HepG2 (cell line): Measurements from ENCODE around the gene MED22. TPM values are rescaled to one million over a fixed set of nuclear protein-coding genes. Genes with fewer than 3 reads are reported as not detected.
A peak's percentile ranks its signal among the peaks of the same experiment; 100 is the strongest.

ENCODE experiments used
- ARID5B ChIP-seq: IDR thresholded peaks from 2 replicates; pipeline ENCODE4 v1.4.0; 2020; ENCODE audit warnings: mild to moderate bottlenecking, missing genetic modification reagents
- ELF1 ChIP-seq: sonication (generic); formaldehyde crosslinking; IDR thresholded peaks from 2 replicates; pipeline ENCODE4 v1.4.0; 2020; ENCODE audit warnings: missing genetic modification reagents
- GABPA ChIP-seq, 2 experiments: IDR thresholded peaks; 2 replicates each; pipeline ENCODE4 v1.6.1; 2011 to 2016; ENCODE audit warnings: low read depth in 2 of 2, low read length in 1 of 2, missing biosample characterization in 1 of 2, missing genetic modification characterization in 1 of 2
- HDAC1 ChIP-seq: sonication (generic); formaldehyde crosslinking; IDR thresholded peaks from 2 replicates; pipeline ENCODE4 v1.5.1; 2020; ENCODE audit warnings: mild to moderate bottlenecking, missing genetic modification reagents
- HNF1B ChIP-seq: sonication (generic); formaldehyde crosslinking; IDR thresholded peaks from 2 replicates; pipeline ENCODE4 v1.5.1; 2020; ENCODE audit warnings: mild to moderate bottlenecking, moderate library complexity, missing genetic modification reagents
- MAX ChIP-seq: IDR thresholded peaks from 2 replicates; pipeline ENCODE4 v1.6.1; 2012; ENCODE audit warnings: inconsistent platforms
- NCOA1 ChIP-seq: sonication (generic); formaldehyde crosslinking; IDR thresholded peaks from 2 replicates; pipeline ENCODE4 v1.9.0; 2021; ENCODE audit warnings: missing genetic modification reagents
- PAXIP1 ChIP-seq: sonication (generic); formaldehyde crosslinking; conservative IDR thresholded peaks from 2 replicates; pipeline ENCODE4 v1.4.0; 2020; ENCODE audit warnings: mild to moderate bottlenecking, missing genetic modification reagents, moderate library complexity
- SOX13 ChIP-seq, 3 experiments: fragments of 450-650 bp in 1 of 3; sonication (generic) in 1 of 3; formaldehyde crosslinking in 1 of 3; IDR thresholded peaks in 2 of 3; conservative IDR thresholded peaks in 1 of 3; 2 replicates each; pipeline versions ENCODE4 v1.5.0 to v1.6.1; 2016 to 2020; ENCODE audit warnings: antibody characterized with exemption in 1 of 3, mild to moderate bottlenecking in 1 of 3, missing compliant biosample characterization in 1 of 3, missing genetic modification reagents in 1 of 3, moderate library complexity in 1 of 3
- SP2 ChIP-seq: sonication (generic); formaldehyde crosslinking; IDR thresholded peaks from 2 replicates; pipeline ENCODE4 v1.5.1; 2020; ENCODE audit warnings: mild to moderate bottlenecking, missing genetic modification reagents
- SYNCRIP ChIP-seq: fragments of 200-400 bp; formaldehyde crosslinking; IDR thresholded peaks from 2 replicates; pipeline ENCODE4 v1.6.1; 2018; ENCODE audit warnings: mild to moderate bottlenecking, low read depth, low read length; ENCODE audit not compliant: insufficient read depth
- TERF1 ChIP-seq: sonication (generic); formaldehyde crosslinking; IDR thresholded peaks from 2 replicates; pipeline ENCODE4 v1.8.0; 2022; ENCODE audit warnings: mild to moderate bottlenecking, missing genetic modification reagents, moderate library complexity
- ZNF30 ChIP-seq: sonication (generic); formaldehyde crosslinking; IDR thresholded peaks from 2 replicates; pipeline ENCODE4 v1.5.0; 2020; ENCODE audit warnings: mild to moderate bottlenecking, missing genetic modification reagents
- ZNF605 ChIP-seq: sonication (generic); formaldehyde crosslinking; IDR thresholded peaks from 2 replicates; pipeline ENCODE4 v1.8.0; 2022; ENCODE audit warnings: mild to moderate bottlenecking, missing genetic modification reagents
- ZNF616 ChIP-seq: sonication (generic); formaldehyde crosslinking; IDR thresholded peaks from 2 replicates; pipeline ENCODE4 v1.5.0; 2020; ENCODE audit warnings: low read depth, mild to moderate bottlenecking, missing genetic modification reagents
- ZNF670 ChIP-seq: sonication (generic); formaldehyde crosslinking; IDR thresholded peaks from 2 replicates; pipeline ENCODE4 v1.8.0; 2022; ENCODE audit warnings: mild to moderate bottlenecking, missing genetic modification reagents, borderline replicate concordance
- ZNF766 ChIP-seq: sonication (generic); formaldehyde crosslinking; IDR thresholded peaks from 2 replicates; pipeline ENCODE4 v1.5.0; 2020; ENCODE audit warnings: missing genetic modification reagents, borderline replicate concordance
- ZNF768 ChIP-seq: sonication (generic); formaldehyde crosslinking; IDR thresholded peaks from 2 replicates; pipeline ENCODE4 v1.4.0; 2020; ENCODE audit warnings: missing genetic modification reagents
- polyA plus RNA-seq, 8 experiments: library from polyadenylated mRNA; depleted of rRNA in 3 of 8; stranded (reverse) in 7 of 8; unstranded in 1 of 8; fragments of >200 nt; fragmentation: Illumina TruSeq in 4 of 8; extraction: Trizol in 4 of 8; gene quantifications; 2 replicates each; pipeline versions ENCODE4 v1.2.1 to v1.2.3, GENCODE V29; 2011 to 2016; ENCODE audit warnings: low read depth in 4 of 8, missing spikeins in 1 of 8, mixed read lengths in 1 of 8; ENCODE audit not compliant: insufficient read depth in 1 of 8
- total RNA-seq, 5 experiments: library from RNA; depleted of rRNA; stranded (reverse); fragments of >200 nt; fragmentation: Illumina TruSeq; extraction: Trizol; gene quantifications; 2 replicates each; pipeline ENCODE4 v1.2.3, GENCODE V29; 2016; ENCODE audit warnings: low read depth in 1 of 5

Gene MED22
- total and polyA plus RNA-seq, 2 of the 13 experiments (the other 11 are each of a cell fraction or from before 2014, with no cell fraction given): 15.8 to 22.1 TPM

GRCh38 chr9:133394687-133395271, 46.8 kb upstream of the MED22 start (continued):
- TF ChIP-seq HDAC1 (CRISPR knock-in tag): peak; percentile 66
- TF ChIP-seq HNF1B (CRISPR knock-in tag): 0 out of 2 replicates have a peak, but pooled peaks have one; percentile 18
- peak; percentile 84 for TF ChIP-seq PAXIP1
- TF ChIP-seq ZNF605: no peak
- TF ChIP-seq ARID5B (CRISPR knock-in tag): peak; percentile 18; the same call in 1 of the 2 replicates
- no peak for TF ChIP-seq TERF1 (CRISPR knock-in tag)
- 0 out of 2 replicates have a peak, but pooled peaks have one; percentile 8 for TF ChIP-seq SP2 (CRISPR knock-in tag)
- no peak for TF ChIP-seq SYNCRIP
- peak; percentile 86; the same call in 1 of the 2 replicates for TF ChIP-seq ZNF768 (CRISPR knock-in tag)
- 0 out of 2 replicates have a peak, but pooled peaks have one; percentile 35 for TF ChIP-seq MAX
- TF ChIP-seq GABPA (IDR thresholded peaks at IDR 0.05; ENCODE audit: low read depth, low read length): no peak
- TF ChIP-seq GABPA (CRISPR knock-in tag; IDR thresholded peaks at IDR 0.05; ENCODE audit: low read depth): 0 out of 2 replicates have a peak, but pooled peaks have one; percentile 41
- no peak for TF ChIP-seq ZNF766
- TF ChIP-seq ZNF616 (CRISPR knock-in tag): no peak
- TF ChIP-seq SOX13 (IDR thresholded peaks at IDR 0.05): no peak
- peak in 1 of 2 experiments; percentile 32; a peak in 1 of 4 replicates for TF ChIP-seq SOX13 (CRISPR knock-in tag; conservative IDR thresholded peaks at IDR 0.05 in 1 of 2, IDR thresholded peaks at IDR 0.05 in 1 of 2)
- TF ChIP-seq ZNF30 (CRISPR knock-in tag): no peak
- TF ChIP-seq NCOA1 (CRISPR knock-in tag): 0 out of 2 replicates have a peak, but pooled peaks have one; percentile 35
- TF ChIP-seq ELF1: peak; percentile 31; the same call in 1 of the 2 replicates
- no peak for TF ChIP-seq ZNF670 (CRISPR knock-in tag)
